ENCODE results near the gene GMIP.

- TF ChIP-seq, protein P1, sequence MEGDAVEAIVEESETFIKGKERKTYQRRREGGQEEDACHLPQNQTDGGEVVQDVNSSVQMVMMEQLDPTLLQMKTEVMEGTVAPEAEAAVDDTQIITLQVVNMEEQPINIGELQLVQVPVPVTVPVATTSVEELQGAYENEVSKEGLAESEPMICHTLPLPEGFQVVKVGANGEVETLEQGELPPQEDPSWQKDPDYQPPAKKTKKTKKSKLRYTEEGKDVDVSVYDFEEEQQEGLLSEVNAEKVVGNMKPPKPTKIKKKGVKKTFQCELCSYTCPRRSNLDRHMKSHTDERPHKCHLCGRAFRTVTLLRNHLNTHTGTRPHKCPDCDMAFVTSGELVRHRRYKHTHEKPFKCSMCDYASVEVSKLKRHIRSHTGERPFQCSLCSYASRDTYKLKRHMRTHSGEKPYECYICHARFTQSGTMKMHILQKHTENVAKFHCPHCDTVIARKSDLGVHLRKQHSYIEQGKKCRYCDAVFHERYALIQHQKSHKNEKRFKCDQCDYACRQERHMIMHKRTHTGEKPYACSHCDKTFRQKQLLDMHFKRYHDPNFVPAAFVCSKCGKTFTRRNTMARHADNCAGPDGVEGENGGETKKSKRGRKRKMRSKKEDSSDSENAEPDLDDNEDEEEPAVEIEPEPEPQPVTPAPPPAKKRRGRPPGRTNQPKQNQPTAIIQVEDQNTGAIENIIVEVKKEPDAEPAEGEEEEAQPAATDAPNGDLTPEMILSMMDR (conservative IDR thresholded peaks at IDR 0.05; ENCODE audit: low read depth, low read length), result no peak
- TF ChIP-seq EZH2 (IDR thresholded peaks at IDR 0.05; ENCODE audit: low read length, unreplicated experiment), result no peak
- no peak for TF ChIP-seq EZH2phosphoT487 (IDR thresholded peaks at IDR 0.05; ENCODE audit: borderline replicate concordance, low read length)
Observed at GRCh38 chr19:19662344-19662743, 18.9 kb upstream of the GMIP start.

Measured in PC-3 (cell line).